NCI-H2107 (cell line): ENCODE measurements around the gene CLCF1.

Experiments used
- DNase-seq: peaks from one replicate; lab custom pipeline; 2025; lab: John Stamatoyannopoulos, UW

CLCF1 gene

GRCh38 chr11:67356387-67356863, 17.0 kb downstream of the CLCF1 start:
- DNase-seq, result no peak

DNA sequence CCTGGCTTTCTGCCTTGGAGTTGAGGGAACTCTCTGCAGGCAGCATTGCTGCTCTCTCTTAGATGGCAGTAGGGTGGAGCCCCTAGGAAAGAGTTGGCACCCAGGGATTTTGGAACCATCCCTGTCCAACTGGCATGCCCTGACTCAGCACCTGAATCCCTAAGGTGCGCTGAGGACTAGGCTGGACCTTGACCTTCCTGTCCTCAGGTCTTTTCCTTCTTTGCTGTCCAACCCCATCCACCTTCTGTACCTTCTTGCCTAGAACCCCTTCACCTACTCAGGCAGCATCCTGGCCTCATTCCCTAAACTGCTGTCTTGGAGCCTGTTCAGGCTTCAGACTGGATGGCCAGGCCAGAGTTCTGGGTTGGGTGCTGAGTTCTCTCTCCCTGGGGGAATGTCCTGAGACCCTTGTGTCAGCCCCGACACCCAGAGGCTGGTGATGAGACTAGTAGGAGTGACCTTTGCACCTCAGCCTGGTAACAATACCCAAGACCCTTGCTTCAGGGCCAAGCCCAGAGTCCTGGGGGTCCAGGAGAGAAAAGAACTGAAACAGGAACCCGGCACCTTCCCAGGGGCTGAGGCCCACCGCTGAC, 17.5 kb downstream of the CLCF1 start:
- no peak for DNase-seq

DNA sequence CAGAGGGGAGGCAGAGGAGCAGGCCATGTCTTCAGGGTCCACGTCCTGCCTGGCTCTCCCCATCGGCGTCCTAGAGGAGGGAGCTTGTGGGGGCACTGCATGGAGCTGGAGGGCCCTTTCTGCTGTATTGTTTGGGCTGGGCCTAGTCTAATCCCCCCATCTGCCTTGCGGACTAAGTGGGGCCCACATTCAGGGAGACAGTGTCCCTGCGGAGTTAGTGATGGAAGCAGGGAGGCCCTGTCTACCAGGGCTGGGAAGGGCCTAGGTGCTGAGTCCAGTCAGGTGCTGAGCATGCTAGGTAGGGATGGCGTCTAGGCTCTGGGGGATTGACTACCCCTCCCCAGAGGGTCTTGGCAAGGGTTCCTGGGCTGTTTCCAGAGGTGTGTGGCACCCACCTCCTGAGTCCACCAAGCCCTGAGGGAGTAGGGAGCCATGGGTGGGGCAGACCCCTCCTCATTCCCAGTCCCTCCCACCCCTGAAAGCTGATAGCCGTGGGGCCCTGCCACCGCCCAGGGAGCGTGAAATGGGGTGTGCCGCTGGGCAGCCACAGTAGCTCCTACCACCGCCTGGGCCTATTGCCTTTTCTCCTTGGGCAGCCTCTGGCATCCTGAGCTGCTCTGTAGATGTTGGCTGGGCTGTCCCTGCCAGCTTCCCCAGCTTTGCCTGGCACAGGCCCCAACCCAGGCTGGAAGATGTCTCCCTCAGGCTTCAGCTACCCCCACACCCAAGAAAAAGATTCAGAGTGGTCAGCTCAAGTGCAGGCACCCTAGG, 18.2 kb downstream of the CLCF1 start:
- DNase-seq, result no peak

- no peak for DNase-seq
These were observed 19.0 kb downstream of the CLCF1 start for GRCh38 chr11:67354075-67355022.

GRCh38 chr11:67353317-67354074, 19.9 kb downstream of the CLCF1 start, which contains the start of gene POLD4:
POLD4 (minus strand) TSS chr11:67353546; CDS start chr11:67353399, 147 bp downstream.
- DNase-seq, result peak; percentile 76

DNA sequence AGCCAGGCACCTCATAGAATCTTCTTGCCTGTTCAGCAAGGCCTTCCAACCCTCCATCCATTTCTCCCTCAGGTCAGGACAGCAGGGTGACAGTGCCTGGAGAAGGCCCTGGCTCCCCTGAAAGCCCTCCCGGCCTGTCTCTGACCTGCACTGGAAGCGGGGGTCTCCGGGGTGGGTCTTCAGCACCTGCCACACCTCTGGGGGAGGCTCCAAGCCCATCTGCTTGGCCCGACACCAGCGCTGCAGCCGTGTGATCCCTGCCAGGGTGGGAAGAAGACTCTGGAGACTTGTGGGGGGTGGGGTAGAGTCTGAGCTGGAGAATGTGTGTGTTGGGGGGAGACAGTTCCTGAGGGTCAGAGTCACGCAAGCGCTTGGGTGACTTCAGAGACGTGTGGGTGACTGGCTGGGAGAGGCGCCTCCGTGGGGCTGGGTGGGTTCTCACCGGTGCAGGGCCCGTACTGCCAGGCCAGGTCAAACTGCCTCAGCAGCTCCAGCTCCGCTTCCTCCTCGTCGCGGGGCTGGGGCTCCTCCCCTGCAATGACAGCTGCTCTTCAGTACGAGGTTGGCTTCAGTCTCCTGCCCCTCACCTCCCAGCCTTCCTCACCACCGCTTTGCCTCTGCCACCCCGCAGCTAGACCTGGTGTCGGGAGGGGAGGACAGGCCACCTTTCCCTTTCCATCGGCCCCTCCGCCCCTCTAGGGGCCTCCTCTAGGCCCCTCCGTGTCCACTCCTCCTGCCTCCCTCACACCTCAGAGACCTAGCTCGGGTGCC, 20.7 kb downstream of the CLCF1 start:
- DNase-seq, result peak; percentile 32

- peak; percentile 18 for DNase-seq
These were observed 22.0 kb downstream of the CLCF1 start for GRCh38 chr11:67351275-67352005.

- no peak for DNase-seq
These were observed 23.4 kb downstream of the CLCF1 start for GRCh38 chr11:67349928-67350465.

DNA sequence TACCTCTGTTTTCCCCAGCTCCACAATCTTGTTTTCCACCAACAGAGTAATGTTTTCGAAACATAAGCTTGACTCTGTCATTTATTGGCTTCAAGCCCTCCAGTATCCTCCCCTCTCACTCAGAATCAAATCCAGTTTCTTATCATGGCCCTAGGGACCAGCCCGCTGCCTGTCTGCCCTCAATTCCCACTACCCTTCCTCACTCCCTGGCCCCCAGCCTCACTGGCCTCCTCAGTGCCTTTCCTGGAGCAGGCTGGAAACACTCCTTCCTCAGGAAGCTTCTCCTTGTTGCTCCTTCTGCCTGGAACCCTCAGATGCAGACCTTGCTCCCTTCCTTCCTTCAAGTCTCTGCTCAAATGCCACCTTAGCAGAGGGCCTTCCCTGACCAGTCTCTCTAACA, 23.9 kb downstream of the CLCF1 start:
- no peak for DNase-seq

GRCh38 chr11:67349036-67349435, 24.4 kb downstream of the CLCF1 start:
- no peak for DNase-seq

- no peak for DNase-seq
These were observed 25.2 kb downstream of the CLCF1 start for GRCh38 chr11:67347964-67348749.

DNA sequence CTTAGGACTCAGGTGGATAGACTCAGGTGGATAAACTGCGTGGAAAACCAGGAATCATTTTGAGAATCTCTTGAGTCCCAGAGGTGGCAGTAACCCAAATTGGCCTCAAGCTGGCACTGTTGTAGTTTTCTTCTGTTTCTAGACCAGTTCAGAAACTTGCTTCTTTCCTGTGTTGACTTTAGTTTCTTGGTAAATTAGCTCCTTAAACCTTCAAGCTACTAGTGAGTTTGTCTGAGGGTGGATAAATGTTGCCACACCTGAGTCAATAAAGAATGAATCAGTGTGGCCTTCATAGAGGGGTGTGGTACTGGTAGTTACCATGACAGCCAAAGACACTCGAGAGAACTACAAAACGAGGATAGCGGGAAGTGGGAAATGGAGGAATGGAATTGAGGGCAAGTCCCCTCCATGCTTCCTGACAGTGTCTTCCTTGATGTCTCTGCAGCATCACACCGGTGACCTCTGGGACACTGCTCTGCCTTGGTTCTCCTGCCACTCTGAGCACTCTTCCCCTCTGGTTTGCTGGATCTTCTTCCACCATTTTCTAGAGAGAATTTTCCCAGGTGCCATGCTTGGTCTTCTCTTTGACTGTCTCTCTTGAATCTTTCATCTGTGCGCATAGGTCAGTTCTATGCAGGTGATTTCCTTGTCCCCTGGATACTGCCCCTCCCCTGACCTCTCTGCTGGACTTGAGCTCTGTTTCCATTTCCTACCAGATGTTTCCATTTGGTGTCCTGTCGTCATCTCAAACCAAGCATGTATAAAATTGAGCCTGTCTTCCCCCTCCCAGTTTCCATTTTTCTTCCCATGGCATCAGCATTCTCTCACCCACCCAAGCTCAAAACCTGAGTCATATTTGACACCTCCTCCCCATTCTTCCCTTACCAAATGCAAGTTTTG, 27.2 kb downstream of the CLCF1 start:
- DNase-seq, result no peak

GRCh38 chr11:67345247-67345919, 28.0 kb downstream of the CLCF1 start:
- no peak for DNase-seq

- no peak for DNase-seq
These were observed 29.1 kb downstream of the CLCF1 start for GRCh38 chr11:67344264-67344663.

DNA sequence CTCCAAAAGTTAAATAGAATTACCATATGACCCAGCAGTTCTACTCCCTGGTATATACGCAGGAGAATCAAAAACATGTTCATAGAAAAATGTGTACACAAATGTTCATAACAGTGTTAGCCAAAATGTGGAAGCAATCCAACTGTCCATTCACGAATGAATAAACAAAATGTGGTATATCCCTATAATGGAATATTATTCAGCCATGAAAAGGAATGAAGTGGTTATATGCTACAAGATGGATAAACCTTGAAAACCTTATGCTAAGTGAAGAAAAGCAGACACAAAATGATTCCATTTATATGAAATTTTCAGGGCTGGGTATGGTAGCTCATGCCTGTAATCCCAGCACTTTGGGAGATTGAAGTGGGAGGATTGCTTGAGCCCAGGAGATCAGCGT, 36.1 kb downstream of the CLCF1 start:
- DNase-seq, result no peak

DNA sequence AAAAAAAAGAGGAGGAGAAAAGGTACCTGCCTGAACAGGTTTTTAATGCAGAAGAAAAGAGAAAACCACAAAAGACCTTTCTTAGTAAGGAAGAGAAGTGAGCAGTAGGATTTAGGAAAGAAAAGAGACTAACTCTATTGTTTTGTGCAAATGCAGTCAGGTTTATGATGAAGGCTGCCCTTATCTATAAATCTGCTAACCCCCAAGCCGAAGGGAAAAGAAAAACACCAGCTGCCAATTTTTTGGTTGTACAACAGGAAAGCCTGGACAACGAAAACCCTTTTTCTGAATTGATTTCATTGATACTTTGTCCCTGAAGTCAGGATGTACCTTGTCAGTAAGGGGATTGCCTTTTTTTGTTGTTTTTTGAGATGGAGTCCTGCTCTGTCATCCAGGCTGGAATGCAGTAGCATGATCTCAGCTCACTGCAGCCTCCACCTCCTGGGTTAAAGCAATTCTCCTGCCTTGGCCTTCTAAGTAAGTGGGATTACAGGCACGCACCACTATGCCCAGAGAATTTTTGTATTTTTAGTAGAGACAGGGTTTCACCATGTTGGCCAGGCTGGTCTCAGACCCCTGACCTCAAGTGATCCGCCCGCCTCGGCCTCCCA, 41.2 kb downstream of the CLCF1 start:
- DNase-seq, result no peak

GRCh38 chr11:67323526-67323925, 49.9 kb downstream of the CLCF1 start:
- no peak for DNase-seq
